ENCODE data around the gene EXOSC2. TPM values are rescaled to one million over a fixed set of nuclear protein-coding genes. Genes with fewer than 3 reads are reported as not detected.

Gene EXOSC2
- total and polyA plus RNA-seq, 2 of the 4 experiments (the other 2 are of a cell fraction): 27.0 to 48.6 TPM

DNA sequence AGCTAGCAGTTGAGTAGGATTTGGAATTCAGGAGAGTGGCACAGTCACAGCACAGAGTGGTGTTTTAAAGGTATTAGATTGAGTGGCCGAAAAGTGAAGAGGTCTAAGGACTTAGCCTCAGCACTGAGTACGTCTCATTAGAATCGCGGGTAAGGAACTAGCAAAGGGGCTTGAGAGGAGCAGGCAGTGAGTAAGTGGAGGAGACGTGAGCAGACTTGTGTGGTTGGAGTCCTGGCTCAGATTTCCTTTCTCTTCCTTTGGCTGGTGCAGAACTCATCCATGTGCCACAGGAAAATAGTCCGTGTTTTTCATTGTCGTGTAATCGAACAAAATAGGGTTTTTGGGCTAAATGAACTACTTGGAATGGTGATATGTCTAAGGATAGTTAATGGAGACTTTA, 3.4 kb downstream of the EXOSC2 start:
- Histone ChIP-seq H3K23ac (ENCODE audit: low read depth, low read length) (no peak overlapping the region), H2AFZ (replicated peaks; ENCODE audit: low read length, poor library complexity) (no peak overlapping the region), H2AK9ac (replicated peaks; ENCODE audit: low read depth, low read length, poor library complexity) (no peak overlapping the region), H3K9me1 (ENCODE audit: insufficient read depth, low read length) (peaks cover 29% of the 10 kb centered on the region), H3K36me3 (ENCODE audit: control insufficient read depth, insufficient read depth, low read length) (peaks cover 33% of the 10 kb centered on the region), H3K27ac (ENCODE audit: insufficient read depth, low read length) (no peak overlapping the region), H3K4me3 (ENCODE audit: insufficient read depth, low read depth, low read length) (no peak overlapping the region), H4K5ac (ENCODE audit: low read depth, low read length) (no peak overlapping the region), H4K20me1 (ENCODE audit: insufficient read depth, low read length) (peaks cover 31% of the 10 kb centered on the region), H3K4me1 (ENCODE audit: control insufficient read depth, insufficient read depth, low read length) (peaks cover 12% of the 10 kb centered on the region), H3K4me2 (ENCODE audit: low read depth, low read length) (no peak overlapping the region), H2AK5ac (ENCODE audit: low read depth, low read length) (no peak overlapping the region), H3K9ac (ENCODE audit: low read depth, low read length) (no peak overlapping the region), H3K27me3 (ENCODE audit: control insufficient read depth, insufficient read depth, low read length) (no peaks in the 10 kb centered on the region), H3K9me3 (ENCODE audit: control insufficient read depth, insufficient read depth, low read length) (no peaks in the 10 kb centered on the region), H2BK20ac (ENCODE audit: low read depth, low read length) (no peak overlapping the region), H2BK120ac (ENCODE audit: low read depth, low read length) (no peak overlapping the region), H4K91ac (ENCODE audit: insufficient read depth, low read depth, low read length) (no peak overlapping the region), H2BK5ac (ENCODE audit: low read depth, low read length, poor library complexity, severe bottlenecking) (no peak overlapping the region), H3K14ac (replicated peaks; ENCODE audit: low read depth, low read length) (no peak overlapping the region), H3K4ac (ENCODE audit: low read depth, low read length) (no peak overlapping the region), H3K79me1 (ENCODE audit: low read depth in 1 of 2, low read length in 2 of 2) (peaks cover 31 to 66% of the 10 kb centered on the region in 2 experiments), H3K56ac (ENCODE audit: extremely low read depth, insufficient read depth, low read length) (no peak overlapping the region), H2BK15ac (ENCODE audit: low read depth, low read length) (no peak overlapping the region), H3K18ac (ENCODE audit: low read depth, low read length) (no peak overlapping the region), H4K8ac (ENCODE audit: low read depth in 2 of 2, low read length in 2 of 2) (no peak overlapping the region)
- in situ Hi-C loops (cut with MboI; ENCODE audit: low sequenced_read_pairs): no loop called here
- no TSS peak for BruUV-seq (replicated peaks)
- intact Hi-C loops (cut with micrococcal nuclease): no loop called here
- CTCF ChIA-PET: no interaction called here
- DNase-seq (no peak), ATAC-seq (ENCODE audit: low read depth) (no peak)
- dilution Hi-C loops (cut with HindIII; ENCODE audit: low sequenced_read_pairs, unreplicated experiment): no loop called here
- TF ChIP-seq NFE2L2 (IDR thresholded peaks at IDR 0.05; ENCODE audit: low read depth, low read length): no peak
- no peak for TF ChIP-seq RFX5 (IDR thresholded peaks at IDR 0.05; ENCODE audit: low read depth, low read length)
- no peak for TF ChIP-seq CHD1 (IDR thresholded peaks at IDR 0.05; ENCODE audit: low read depth, low read length)
- no peak for TF ChIP-seq MAFK (IDR thresholded peaks at IDR 0.05; ENCODE audit: low read depth, low read length)
- no peak for TF ChIP-seq RAD21 (IDR thresholded peaks at IDR 0.05; ENCODE audit: low read length)
- TF ChIP-seq, protein P1, sequence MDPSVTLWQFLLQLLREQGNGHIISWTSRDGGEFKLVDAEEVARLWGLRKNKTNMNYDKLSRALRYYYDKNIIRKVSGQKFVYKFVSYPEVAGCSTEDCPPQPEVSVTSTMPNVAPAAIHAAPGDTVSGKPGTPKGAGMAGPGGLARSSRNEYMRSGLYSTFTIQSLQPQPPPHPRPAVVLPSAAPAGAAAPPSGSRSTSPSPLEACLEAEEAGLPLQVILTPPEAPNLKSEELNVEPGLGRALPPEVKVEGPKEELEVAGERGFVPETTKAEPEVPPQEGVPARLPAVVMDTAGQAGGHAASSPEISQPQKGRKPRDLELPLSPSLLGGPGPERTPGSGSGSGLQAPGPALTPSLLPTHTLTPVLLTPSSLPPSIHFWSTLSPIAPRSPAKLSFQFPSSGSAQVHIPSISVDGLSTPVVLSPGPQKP (IDR thresholded peaks at IDR 0.05; ENCODE audit: borderline replicate concordance, low read depth, low read length): no peak
- no peak for TF ChIP-seq MAZ (IDR thresholded peaks at IDR 0.05; ENCODE audit: borderline replicate concordance, low read depth, low read length)
- no peak for TF ChIP-seq SMC3 (IDR thresholded peaks at IDR 0.05; ENCODE audit: low read depth, low read length)
- no peak for TF ChIP-seq CEBPB (IDR thresholded peaks at IDR 0.05; ENCODE audit: low read depth, low read length)
- TF ChIP-seq RCOR1 (IDR thresholded peaks at IDR 0.05; ENCODE audit: insufficient replicate concordance, low read length): no peak
- TF ChIP-seq MXI1 (IDR thresholded peaks at IDR 0.05; ENCODE audit: borderline replicate concordance, low read depth, low read length): no peak
- no peak for TF ChIP-seq POLR2A (IDR thresholded peaks at IDR 0.05; ENCODE audit: low read depth, low read length)
- no peak for TF ChIP-seq FOS (IDR thresholded peaks at IDR 0.05; ENCODE audit: low read depth, low read length)
- 100% methylated on average over 1 of the region's 8 CpGs; no CpG with 5 or more reads in 1 of the 2 experiments for WGBS, 2 experiments (ENCODE audit: extremely low coverage in 2 of 2, insufficient read length in 1 of 2)
- POLR2A ChIA-PET (ENCODE audit: unreplicated experiment): no interaction called here
